GM23248 (cell line): ENCODE data around the gene NPR2.

ENCODE experiments used
- EZH2 ChIP-seq: fragments of 200-600 bp; sonication (generic); IDR thresholded peaks from 2 replicates; pipeline ENCODE4 v1.6.1; 2018; ENCODE audit warnings: antibody characterized with exemption, mild to moderate bottlenecking; ENCODE audit not compliant: insufficient read depth, poor library complexity, severe bottlenecking
- EZH2phosphoT487 ChIP-seq: fragments of 200-600 bp; sonication (generic); IDR thresholded peaks from 2 replicates; pipeline ENCODE4 v1.6.1; 2018; ENCODE audit warnings: antibody characterized with exemption, moderate library complexity, mild to moderate bottlenecking, low read depth; ENCODE audit not compliant: insufficient read depth

DNA sequence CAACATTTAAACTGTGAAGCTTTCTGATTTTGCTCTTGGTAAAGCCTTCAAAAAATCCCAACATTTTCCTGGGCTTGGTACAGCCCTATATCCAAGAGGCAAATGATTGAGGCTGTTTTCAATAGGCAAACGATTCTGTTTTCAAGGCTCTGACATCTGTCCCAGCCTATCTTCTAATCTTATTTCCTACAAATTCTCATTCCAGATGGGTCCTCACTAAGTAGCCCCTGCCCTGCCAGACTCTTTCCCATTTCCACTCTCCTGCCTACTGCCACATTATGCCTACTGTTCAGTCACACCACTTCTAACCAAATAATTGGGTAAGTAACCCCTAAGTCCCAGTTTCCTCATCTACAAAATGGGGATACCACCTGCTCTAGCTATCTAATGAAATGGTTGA, 45.8 kb upstream of the NPR2 start:
- TF ChIP-seq EZH2 (no peak), EZH2phosphoT487 (no peak)
